Ectodermal cell (in vitro differentiated cells): ENCODE measurements around the gene HPCAL1.

Source experiments
- H3K27ac ChIP-seq: 2 replicates; pipeline ENCODE4 v1.7.0; 2013; ENCODE audit warnings: mild to moderate bottlenecking, low read depth, low read length; ENCODE audit not compliant: insufficient read depth, poor library complexity, severe bottlenecking
- H3K27me3 ChIP-seq: 2 replicates; pipeline ENCODE4 v1.7.0; 2013; ENCODE audit warnings: mild to moderate bottlenecking, low read length; ENCODE audit not compliant: insufficient read depth, control insufficient read depth, poor library complexity, severe bottlenecking
- H3K36me3 ChIP-seq: one replicate; pipeline ENCODE4 v1.7.0; 2013; ENCODE audit warnings: low read length; ENCODE audit not compliant: control insufficient read depth, insufficient read depth
- H3K4me1 ChIP-seq: one replicate; pipeline ENCODE4 v1.7.0; 2013; ENCODE audit warnings: low read length; ENCODE audit not compliant: control insufficient read depth, insufficient read depth
- H3K4me3 ChIP-seq: 2 replicates; pipeline ENCODE4 v1.7.0; 2013; ENCODE audit warnings: low read depth, low read length, control low read depth; ENCODE audit not compliant: insufficient read depth
- H3K9me3 ChIP-seq: 2 replicates; pipeline ENCODE4 v1.7.0; 2013; ENCODE audit warnings: mild to moderate bottlenecking, low read length, moderate library complexity; ENCODE audit not compliant: control insufficient read depth
- WGBS, 2 experiments: methylation state at CpG; one replicate each; pipeline ENCODE4 v1.1.7; 2013; ENCODE audit warnings: missing lambda C conversion rate in 2 of 2; 5-methylcytosine and 5-hydroxymethylcytosine counted together

The HPCAL1 gene

GRCh38 chr2:10475811-10476660 lies 173.3 kb downstream of the HPCAL1 start:
- H3K27ac ChIP-seq = no peak overlapping the region
- H3K27me3 ChIP-seq = no peaks in the 10 kb centered on the region
- H3K4me3 ChIP-seq = no peak overlapping the region
- H3K9me3 ChIP-seq = no peaks in the 10 kb centered on the region
- H3K36me3 ChIP-seq = no peaks in the 10 kb centered on the region
- no peaks in the 10 kb centered on the region for H3K4me1 ChIP-seq
- 90% methylated on average over 22 of the region's 22 CpGs for WGBS, 2 experiments

- WGBS, 2 experiments = 89 to 92% methylated on average over 12 of the region's 12 CpGs
- H3K4me1 ChIP-seq = no peaks in the 10 kb centered on the region
These were observed 174.2 kb downstream of the HPCAL1 start for GRCh38 chr2:10476723-10477442.

More at GRCh38 chr2:10476723-10477442, 174.2 kb downstream of the HPCAL1 start:
- Histone ChIP-seq H3K27me3 (no peaks in the 10 kb centered on the region), H3K27ac (no peak overlapping the region), H3K9me3 (no peaks in the 10 kb centered on the region), H3K4me3 (no peak overlapping the region), H3K36me3 (no peaks in the 10 kb centered on the region)
